ENCODE results near the gene LIME1.

DNA sequence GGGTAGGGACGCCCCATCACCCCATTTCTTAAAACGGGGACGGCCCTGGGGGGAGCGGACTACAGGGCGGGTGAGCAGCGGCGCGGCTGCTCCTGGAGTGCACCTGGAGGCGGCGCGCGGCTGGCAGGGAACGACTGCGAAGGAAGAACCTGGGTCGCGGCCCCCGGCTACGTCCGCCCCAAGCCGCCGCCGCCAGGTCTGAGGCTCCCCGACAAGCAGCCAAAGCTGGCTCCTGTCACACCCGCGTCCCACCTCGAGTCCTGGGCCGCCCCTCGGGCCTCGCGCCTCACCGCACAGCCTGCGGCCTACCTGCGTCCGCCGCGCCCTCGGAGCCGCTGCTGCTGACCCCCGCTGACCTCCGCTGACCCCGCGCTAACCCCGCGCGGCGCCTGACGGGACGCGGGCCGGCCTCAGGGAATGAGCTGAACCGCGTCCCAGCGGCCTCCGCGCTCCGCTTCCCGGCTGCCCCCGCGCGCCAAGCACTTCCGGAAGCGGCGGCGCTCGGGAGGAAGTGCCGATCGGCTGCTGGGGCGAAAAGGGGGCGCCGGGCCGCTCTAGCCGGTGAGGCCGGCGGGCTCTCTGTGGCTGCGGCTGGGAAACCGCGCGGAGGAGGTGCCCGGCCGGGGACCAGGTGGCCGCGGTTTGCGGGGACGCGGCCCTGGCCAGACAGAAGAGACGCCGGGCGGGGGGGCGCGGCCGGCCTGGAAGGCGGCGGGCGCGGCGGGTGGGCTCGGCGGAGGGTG lies 28.7 kb upstream of the LIME1 start, which contains the start of the genes ARFRP1 and ZGPAT:
- TF ChIP-seq, protein P1, sequence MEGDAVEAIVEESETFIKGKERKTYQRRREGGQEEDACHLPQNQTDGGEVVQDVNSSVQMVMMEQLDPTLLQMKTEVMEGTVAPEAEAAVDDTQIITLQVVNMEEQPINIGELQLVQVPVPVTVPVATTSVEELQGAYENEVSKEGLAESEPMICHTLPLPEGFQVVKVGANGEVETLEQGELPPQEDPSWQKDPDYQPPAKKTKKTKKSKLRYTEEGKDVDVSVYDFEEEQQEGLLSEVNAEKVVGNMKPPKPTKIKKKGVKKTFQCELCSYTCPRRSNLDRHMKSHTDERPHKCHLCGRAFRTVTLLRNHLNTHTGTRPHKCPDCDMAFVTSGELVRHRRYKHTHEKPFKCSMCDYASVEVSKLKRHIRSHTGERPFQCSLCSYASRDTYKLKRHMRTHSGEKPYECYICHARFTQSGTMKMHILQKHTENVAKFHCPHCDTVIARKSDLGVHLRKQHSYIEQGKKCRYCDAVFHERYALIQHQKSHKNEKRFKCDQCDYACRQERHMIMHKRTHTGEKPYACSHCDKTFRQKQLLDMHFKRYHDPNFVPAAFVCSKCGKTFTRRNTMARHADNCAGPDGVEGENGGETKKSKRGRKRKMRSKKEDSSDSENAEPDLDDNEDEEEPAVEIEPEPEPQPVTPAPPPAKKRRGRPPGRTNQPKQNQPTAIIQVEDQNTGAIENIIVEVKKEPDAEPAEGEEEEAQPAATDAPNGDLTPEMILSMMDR (conservative IDR thresholded peaks at IDR 0.05; ENCODE audit: low read length): no peak
- no peak for TF ChIP-seq EZH2phosphoT487 (IDR thresholded peaks at IDR 0.05; ENCODE audit: borderline replicate concordance, low read depth, low read length)

All from OCI-LY7 (cell line).